HG03442 (cell line): ENCODE measurements around the gene ARL10.
A peak's percentile ranks its signal among the peaks of the same experiment; 100 is the strongest.

ENCODE experiments used
- ATAC-seq: cut with Tn5 transposase; IDR thresholded peaks from one replicate; pipeline ENCODE4 v1.9.1; 2021; ENCODE audit warnings: mild to moderate bottlenecking, moderate library complexity; ENCODE audit not compliant: unreplicated experiment

ARL10 gene

GRCh38 chr5:176361437-176362232, 3.7 kb upstream of the ARL10 start, which contains the start of gene KIAA1191:
Gene KIAA1191 (minus strand): TSS chr5:176361764. CDS start chr5:176359508, 2,256 bp downstream.
- peak; percentile 85 for ATAC-seq

GRCh38 chr5:176362233-176362490, 3.1 kb upstream of the ARL10 start:
- no peak for ATAC-seq

- ATAC-seq: no peak
Observed at GRCh38 chr5:176364765-176365350, 429 bp upstream of the ARL10 start.

- ATAC-seq: no peak
Observed at GRCh38 chr5:176366232-176366894, 1.1 kb downstream of the ARL10 start.

GRCh38 chr5:176368726-176369125, 3.4 kb downstream of the ARL10 start:
- ATAC-seq: no peak

GRCh38 chr5:176369934-176370711, 4.8 kb downstream of the ARL10 start:
- no peak for ATAC-seq

- ATAC-seq: no peak
Observed at GRCh38 chr5:176371621-176372539, 6.6 kb downstream of the ARL10 start.

GRCh38 chr5:176373100-176373818, 8.0 kb downstream of the ARL10 start:
- ATAC-seq: no peak

- ATAC-seq: peak; percentile 49
Observed at GRCh38 chr5:176379881-176380280, 14.6 kb downstream of the ARL10 start.

- ATAC-seq: no peak
Observed at GRCh38 chr5:176381423-176381822, 16.1 kb downstream of the ARL10 start.

- ATAC-seq: no peak
Observed at GRCh38 chr5:176381979-176382378, 16.7 kb downstream of the ARL10 start.

- ATAC-seq: no peak
Observed at GRCh38 chr5:176382721-176383120, 17.4 kb downstream of the ARL10 start.

- no peak for ATAC-seq
Observed at GRCh38 chr5:176383248-176383905, 18.1 kb downstream of the ARL10 start.

- no peak for ATAC-seq
Observed at GRCh38 chr5:176383961-176384360, 18.7 kb downstream of the ARL10 start.

GRCh38 chr5:176384366-176384930, 19.2 kb downstream of the ARL10 start:
- ATAC-seq: no peak

- ATAC-seq: no peak
Observed at GRCh38 chr5:176384991-176385390, 19.7 kb downstream of the ARL10 start.

- ATAC-seq: no peak
Observed at GRCh38 chr5:176386491-176386890, 21.2 kb downstream of the ARL10 start.

- no peak for ATAC-seq
Observed at GRCh38 chr5:176387384-176387925, 22.2 kb downstream of the ARL10 start.
